ENCODE measurements around the gene GREB1.

GREB1 gene

GRCh38 chr2:11551569-11552259, 17.9 kb downstream of the GREB1 start:
- Histone ChIP-seq H3K4me3 (ENCODE audit: low read length) (no peak overlapping the region), H3K9me3 (ENCODE audit: insufficient read depth, low read depth, low read length) (no peaks in the 10 kb centered on the region), H3K27ac (ENCODE audit: low read depth, low read length) (no peak overlapping the region), H3K4me1 (ENCODE audit: insufficient read depth, low read length) (peaks cover 26% of the 10 kb centered on the region), H3K27me3 (ENCODE audit: insufficient read depth, low read length) (no peaks in the 10 kb centered on the region), H3K9ac (ENCODE audit: low read depth, low read length) (no peak overlapping the region), H3K36me3 (ENCODE audit: insufficient read depth, low read length) (no peaks in the 10 kb centered on the region)
- WGBS = 98% methylated on average over 16 of the region's 16 CpGs

GRCh38 chr2:11552260-11552638, 18.4 kb downstream of the GREB1 start:
- Histone ChIP-seq H3K9ac (ENCODE audit: low read depth, low read length) (no peak overlapping the region), H3K27me3 (ENCODE audit: insufficient read depth, low read length) (no peaks in the 10 kb centered on the region), H3K36me3 (ENCODE audit: insufficient read depth, low read length) (no peaks in the 10 kb centered on the region), H3K4me3 (ENCODE audit: low read length) (no peak overlapping the region), H3K9me3 (ENCODE audit: insufficient read depth, low read depth, low read length) (no peaks in the 10 kb centered on the region), H3K4me1 (ENCODE audit: insufficient read depth, low read length) (peaks cover 26% of the 10 kb centered on the region), H3K27ac (ENCODE audit: low read depth, low read length) (no peak overlapping the region)
- WGBS = 94% methylated on average over 9 of the region's 9 CpGs

- 83% methylated on average over 10 of the region's 10 CpGs for WGBS
- Histone ChIP-seq H3K27me3 (ENCODE audit: insufficient read depth, low read length) (no peaks in the 10 kb centered on the region), H3K36me3 (ENCODE audit: insufficient read depth, low read length) (no peaks in the 10 kb centered on the region)
These were observed 20.0 kb downstream of the GREB1 start for GRCh38 chr2:11553661-11554398.

GRCh38 chr2:11554399-11554716, 20.5 kb downstream of the GREB1 start:
- Histone ChIP-seq H3K27ac (ENCODE audit: low read depth, low read length) (no peak overlapping the region), H3K9ac (ENCODE audit: low read depth, low read length) (no peak overlapping the region), H3K36me3 (ENCODE audit: insufficient read depth, low read length) (no peaks in the 10 kb centered on the region), H3K4me1 (ENCODE audit: insufficient read depth, low read length) (peaks cover 34% of the 10 kb centered on the region), H3K27me3 (ENCODE audit: insufficient read depth, low read length) (no peaks in the 10 kb centered on the region), H3K4me3 (ENCODE audit: low read length) (no peak overlapping the region), H3K9me3 (ENCODE audit: insufficient read depth, low read depth, low read length) (no peaks in the 10 kb centered on the region)
- WGBS = 91% methylated on average over 4 of the region's 4 CpGs

More at GRCh38 chr2:11553661-11554398, 20.0 kb downstream of the GREB1 start:
- H3K9ac ChIP-seq (ENCODE audit: low read depth, low read length) = no peak overlapping the region
- no peaks in the 10 kb centered on the region for H3K9me3 ChIP-seq (ENCODE audit: insufficient read depth, low read depth, low read length)
- no peak overlapping the region for H3K27ac ChIP-seq (ENCODE audit: low read depth, low read length)
- peaks cover 34% of the 10 kb centered on the region for H3K4me1 ChIP-seq (ENCODE audit: insufficient read depth, low read length)
- no peak overlapping the region for H3K4me3 ChIP-seq (ENCODE audit: low read length)

GRCh38 chr2:11556101-11556806, 22.4 kb downstream of the GREB1 start:
- Histone ChIP-seq H3K9ac (ENCODE audit: low read depth, low read length) (peak overlapping the region; percentile 23; the same call in 1 of the 2 replicates), H3K36me3 (ENCODE audit: insufficient read depth, low read length) (no peaks in the 10 kb centered on the region), H3K9me3 (ENCODE audit: insufficient read depth, low read depth, low read length) (no peaks in the 10 kb centered on the region), H3K4me3 (ENCODE audit: low read length) (no peak overlapping the region), H3K4me1 (ENCODE audit: insufficient read depth, low read length) (peaks cover 27% of the 10 kb centered on the region; the same call in 1 of the 2 replicates), H3K27me3 (ENCODE audit: insufficient read depth, low read length) (no peaks in the 10 kb centered on the region), H3K27ac (ENCODE audit: low read depth, low read length) (no peak overlapping the region)
- 89% methylated on average over 20 of the region's 20 CpGs for WGBS

GRCh38 chr2:11558214-11558886, 24.5 kb downstream of the GREB1 start:
- no peak overlapping the region for H3K27ac ChIP-seq (ENCODE audit: low read depth, low read length)
- H3K4me3 ChIP-seq (ENCODE audit: low read length) = no peak overlapping the region
- H3K9me3 ChIP-seq (ENCODE audit: insufficient read depth, low read depth, low read length) = no peaks in the 10 kb centered on the region
- 88% methylated on average over 10 of the region's 10 CpGs for WGBS
- H3K4me1 ChIP-seq (ENCODE audit: insufficient read depth, low read length) = peaks cover 27% of the 10 kb centered on the region; the same call in 1 of the 2 replicates
- no peaks in the 10 kb centered on the region for H3K27me3 ChIP-seq (ENCODE audit: insufficient read depth, low read length)
- H3K9ac ChIP-seq (ENCODE audit: low read depth, low read length) = no peak overlapping the region
- no peaks in the 10 kb centered on the region for H3K36me3 ChIP-seq (ENCODE audit: insufficient read depth, low read length)

- no peaks in the 10 kb centered on the region for H3K36me3 ChIP-seq (ENCODE audit: insufficient read depth, low read length)
- H3K9ac ChIP-seq (ENCODE audit: low read depth, low read length) = no peak overlapping the region
- no peak overlapping the region for H3K27ac ChIP-seq (ENCODE audit: low read depth, low read length)
- no peaks in the 10 kb centered on the region for H3K27me3 ChIP-seq (ENCODE audit: insufficient read depth, low read length)
- no peaks in the 10 kb centered on the region for H3K9me3 ChIP-seq (ENCODE audit: insufficient read depth, low read depth, low read length)
- WGBS = 87% methylated on average over 18 of the region's 18 CpGs
- peaks cover 20% of the 10 kb centered on the region; the same call in 1 of the 2 replicates for H3K4me1 ChIP-seq (ENCODE audit: insufficient read depth, low read length)
- H3K4me3 ChIP-seq (ENCODE audit: low read length) = no peak overlapping the region
These were observed 25.4 kb downstream of the GREB1 start for GRCh38 chr2:11559066-11559785.

- H3K27ac ChIP-seq (ENCODE audit: low read depth, low read length) = no peak overlapping the region
- no peaks in the 10 kb centered on the region for H3K9me3 ChIP-seq (ENCODE audit: insufficient read depth, low read depth, low read length)
- H3K36me3 ChIP-seq (ENCODE audit: insufficient read depth, low read length) = no peaks in the 10 kb centered on the region
- no peaks in the 10 kb centered on the region for H3K27me3 ChIP-seq (ENCODE audit: insufficient read depth, low read length)
- no peak overlapping the region for H3K9ac ChIP-seq (ENCODE audit: low read depth, low read length)
- H3K4me3 ChIP-seq (ENCODE audit: low read length) = no peak overlapping the region
- WGBS = 78% methylated on average over 7 of the region's 7 CpGs
- H3K4me1 ChIP-seq (ENCODE audit: insufficient read depth, low read length) = peaks cover 18% of the 10 kb centered on the region; the same call in 1 of the 2 replicates
These were observed 25.9 kb downstream of the GREB1 start for GRCh38 chr2:11559786-11560155.

- 92% methylated on average over 3 of the region's 3 CpGs for WGBS
- Histone ChIP-seq H3K27me3 (ENCODE audit: insufficient read depth, low read length) (no peaks in the 10 kb centered on the region), H3K36me3 (ENCODE audit: insufficient read depth, low read length) (no peaks in the 10 kb centered on the region), H3K27ac (ENCODE audit: low read depth, low read length) (no peak overlapping the region), H3K9ac (ENCODE audit: low read depth, low read length) (no peak overlapping the region), H3K9me3 (ENCODE audit: insufficient read depth, low read depth, low read length) (no peaks in the 10 kb centered on the region), H3K4me3 (ENCODE audit: low read length) (no peak overlapping the region), H3K4me1 (ENCODE audit: insufficient read depth, low read length) (peaks cover 15% of the 10 kb centered on the region; the same call in 1 of the 2 replicates)
These were observed 27.0 kb downstream of the GREB1 start for GRCh38 chr2:11560806-11561205.

- H3K9ac ChIP-seq (ENCODE audit: low read depth, low read length) = no peak overlapping the region
- 94% methylated on average over 10 of the region's 10 CpGs for WGBS
- H3K27ac ChIP-seq (ENCODE audit: low read depth, low read length) = no peak overlapping the region
- no peaks in the 10 kb centered on the region for H3K36me3 ChIP-seq (ENCODE audit: insufficient read depth, low read length)
- no peak overlapping the region for H3K4me3 ChIP-seq (ENCODE audit: low read length)
- H3K9me3 ChIP-seq (ENCODE audit: insufficient read depth, low read depth, low read length) = no peaks in the 10 kb centered on the region
- H3K4me1 ChIP-seq (ENCODE audit: insufficient read depth, low read length) = peaks cover 9% of the 10 kb centered on the region; the same call in 1 of the 2 replicates
- no peaks in the 10 kb centered on the region for H3K27me3 ChIP-seq (ENCODE audit: insufficient read depth, low read length)
These were observed 28.2 kb downstream of the GREB1 start for GRCh38 chr2:11562011-11562410.

Data from HUES64 (cell line).